Liver (tissue), 3 donors: Measurements from ENCODE around the gene CCSER2.

ENCODE experiments used
- CTCF ChIP-seq: fragments of 150-350 bp; IDR thresholded peaks from 2 replicates; pipeline ENCODE4 v1.5.1; 2017; ENCODE audit warnings: improper control_type of control experiment, low read depth, low read length; ENCODE audit not compliant: missing input control
- EGR1 ChIP-seq, 2 donors: IDR thresholded peaks; 2 replicates each; pipeline ENCODE4 v1.6.1; 2016 to 2018; ENCODE audit warnings: antibody characterized with exemption in 2 of 2, low read depth in 2 of 2
- GABPA ChIP-seq, 2 donors: IDR thresholded peaks in 1 of 2; conservative IDR thresholded peaks in 1 of 2; 2 replicates each; pipeline ENCODE4 v1.6.1; 2016; ENCODE audit warnings: antibody characterized with exemption in 2 of 2, mild to moderate bottlenecking in 1 of 2, moderate library complexity in 1 of 2
- JUND ChIP-seq, 2 donors: IDR thresholded peaks; 2 replicates each; pipeline ENCODE4 v1.6.1; 2016; ENCODE audit warnings: antibody characterized with exemption in 2 of 2
- MAX ChIP-seq: IDR thresholded peaks from 2 replicates; pipeline ENCODE4 v1.6.1; 2016; ENCODE audit warnings: antibody characterized with exemption
- RAD21 ChIP-seq, 2 donors: IDR thresholded peaks; 2 replicates each; pipeline ENCODE4 v1.6.1; 2016; ENCODE audit warnings: antibody characterized with exemption in 2 of 2, mild to moderate bottlenecking in 2 of 2
- RXRA ChIP-seq, 2 donors: IDR thresholded peaks; 2 replicates each; pipeline ENCODE4 v1.6.1; 2017 to 2018; ENCODE audit warnings: antibody characterized with exemption in 2 of 2, mild to moderate bottlenecking in 1 of 2
- SP1 ChIP-seq: IDR thresholded peaks from 2 replicates; pipeline ENCODE4 v1.6.1; 2018; ENCODE audit warnings: antibody characterized with exemption, mild to moderate bottlenecking
- TAF1 ChIP-seq: conservative IDR thresholded peaks from 2 replicates; pipeline ENCODE4 v1.6.1; 2016; ENCODE audit warnings: antibody characterized with exemption, mild to moderate bottlenecking
- TF ChIP-seq, protein P1 (sequence below): IDR thresholded peaks from 2 replicates; pipeline ENCODE4 v1.6.1; 2016; ENCODE audit warnings: antibody characterized with exemption
- TF ChIP-seq, protein P2 (sequence below): IDR thresholded peaks from 2 replicates; pipeline ENCODE4 v1.6.1; 2016; ENCODE audit warnings: antibody characterized with exemption, mild to moderate bottlenecking
- donor health status: healthy.
- donor health status: healthy.

DNA sequence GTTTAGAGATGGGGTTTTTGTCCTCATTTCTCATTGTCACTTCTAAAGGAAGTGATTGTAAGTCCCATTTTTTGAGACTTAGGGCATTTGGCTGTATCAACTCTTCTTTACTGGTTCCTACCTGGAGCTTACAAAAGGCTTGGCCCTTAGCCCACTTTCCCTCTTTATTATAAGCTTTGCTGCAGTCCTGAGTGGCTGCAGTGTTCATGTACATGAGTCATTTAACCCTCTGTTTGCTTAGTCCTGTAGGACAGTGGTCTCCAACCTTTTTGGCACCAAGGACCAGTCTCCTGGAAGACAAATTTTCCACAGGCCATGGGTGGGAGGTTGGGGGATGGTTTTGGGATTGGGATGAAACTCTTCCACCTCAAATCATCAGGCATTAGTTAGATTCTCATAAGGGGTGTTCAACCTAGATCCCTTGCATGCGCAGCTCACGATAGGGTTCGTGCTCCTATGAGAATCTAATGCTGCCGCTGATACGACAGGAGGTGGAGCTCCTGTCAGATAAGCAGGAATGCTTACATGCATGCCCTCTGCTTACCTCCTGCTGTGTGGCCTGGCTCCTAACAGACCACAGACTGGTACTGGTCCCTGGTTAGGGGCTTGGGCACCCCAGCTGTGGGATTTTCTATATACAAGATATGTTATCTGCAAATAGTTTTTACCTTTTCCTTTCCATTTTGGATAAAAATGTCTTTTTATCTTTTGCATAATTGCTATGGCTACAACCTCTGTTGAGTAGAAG lies 99.7 kb downstream of the CCSER2 start:
- no peak for TF ChIP-seq CTCF
- TF ChIP-seq, protein P1, sequence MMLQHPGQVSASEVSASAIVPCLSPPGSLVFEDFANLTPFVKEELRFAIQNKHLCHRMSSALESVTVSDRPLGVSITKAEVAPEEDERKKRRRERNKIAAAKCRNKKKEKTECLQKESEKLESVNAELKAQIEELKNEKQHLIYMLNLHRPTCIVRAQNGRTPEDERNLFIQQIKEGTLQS: no peak
- TF ChIP-seq RAD21 (IDR thresholded peaks at IDR 0.05): no peak
- TF ChIP-seq MAX: no peak
- no peak for TF ChIP-seq SP1
- TF ChIP-seq TAF1: no peak
- TF ChIP-seq, protein P2, sequence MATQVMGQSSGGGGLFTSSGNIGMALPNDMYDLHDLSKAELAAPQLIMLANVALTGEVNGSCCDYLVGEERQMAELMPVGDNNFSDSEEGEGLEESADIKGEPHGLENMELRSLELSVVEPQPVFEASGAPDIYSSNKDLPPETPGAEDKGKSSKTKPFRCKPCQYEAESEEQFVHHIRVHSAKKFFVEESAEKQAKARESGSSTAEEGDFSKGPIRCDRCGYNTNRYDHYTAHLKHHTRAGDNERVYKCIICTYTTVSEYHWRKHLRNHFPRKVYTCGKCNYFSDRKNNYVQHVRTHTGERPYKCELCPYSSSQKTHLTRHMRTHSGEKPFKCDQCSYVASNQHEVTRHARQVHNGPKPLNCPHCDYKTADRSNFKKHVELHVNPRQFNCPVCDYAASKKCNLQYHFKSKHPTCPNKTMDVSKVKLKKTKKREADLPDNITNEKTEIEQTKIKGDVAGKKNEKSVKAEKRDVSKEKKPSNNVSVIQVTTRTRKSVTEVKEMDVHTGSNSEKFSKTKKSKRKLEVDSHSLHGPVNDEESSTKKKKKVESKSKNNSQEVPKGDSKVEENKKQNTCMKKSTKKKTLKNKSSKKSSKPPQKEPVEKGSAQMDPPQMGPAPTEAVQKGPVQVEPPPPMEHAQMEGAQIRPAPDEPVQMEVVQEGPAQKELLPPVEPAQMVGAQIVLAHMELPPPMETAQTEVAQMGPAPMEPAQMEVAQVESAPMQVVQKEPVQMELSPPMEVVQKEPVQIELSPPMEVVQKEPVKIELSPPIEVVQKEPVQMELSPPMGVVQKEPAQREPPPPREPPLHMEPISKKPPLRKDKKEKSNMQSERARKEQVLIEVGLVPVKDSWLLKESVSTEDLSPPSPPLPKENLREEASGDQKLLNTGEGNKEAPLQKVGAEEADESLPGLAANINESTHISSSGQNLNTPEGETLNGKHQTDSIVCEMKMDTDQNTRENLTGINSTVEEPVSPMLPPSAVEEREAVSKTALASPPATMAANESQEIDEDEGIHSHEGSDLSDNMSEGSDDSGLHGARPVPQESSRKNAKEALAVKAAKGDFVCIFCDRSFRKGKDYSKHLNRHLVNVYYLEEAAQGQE: no peak
- TF ChIP-seq GABPA (IDR thresholded peaks at IDR 0.05 in 1 of 2, conservative IDR thresholded peaks at IDR 0.05 in 1 of 2): no peak
- TF ChIP-seq EGR1 (IDR thresholded peaks at IDR 0.05; ENCODE audit: low read depth in 2 of 2): no peak
- no peak for TF ChIP-seq RXRA (IDR thresholded peaks at IDR 0.05)
- TF ChIP-seq JUND (IDR thresholded peaks at IDR 0.05): no peak
